HEK293T (cell line): Measurements from ENCODE around the gene RASGEF1B.

Experiments used
- CTCF ChIA-PET: fragments of 350-600 bp; formaldehyde crosslinking; extraction: SDS; loops from one replicate; lab custom pipeline; 2021; ENCODE audit warnings: antibody characterized with exemption, inconsistent platforms; lab: Yijun Ruan, JAX
- POLR2A ChIA-PET: fragments of 350-600 bp; formaldehyde crosslinking; extraction: SDS; loops from one replicate; lab custom pipeline; 2020; ENCODE audit warnings: antibody characterized with exemption, inconsistent platforms; lab: Yijun Ruan, JAX
- DNase-seq: peaks from one replicate; pipeline ENCODE4 v3.0.0; 2012; ENCODE audit warnings: mixed read lengths; ENCODE audit errors: extremely low spot score
- ARNT ChIP-seq: fragments of 450-650 bp; IDR thresholded peaks from 2 replicates; pipeline ENCODE4 v1.6.1; 2017; ENCODE audit warnings: mild to moderate bottlenecking
- BHLHE40 ChIP-seq: fragments of 450-650 bp; IDR thresholded peaks from 2 replicates; pipeline ENCODE4 v1.6.1; 2016; ENCODE audit warnings: mild to moderate bottlenecking, moderate library complexity, borderline replicate concordance
- CTBP1 ChIP-seq: fragments of 450-650 bp; IDR thresholded peaks from 2 replicates; pipeline ENCODE4 v1.6.1; 2016; ENCODE audit warnings: borderline replicate concordance
- ELF4 ChIP-seq: fragments of 450-650 bp; IDR thresholded peaks from 2 replicates; pipeline ENCODE4 v1.6.1; 2017; ENCODE audit warnings: antibody characterized with exemption
- FOXA1 ChIP-seq: fragments of 450-650 bp; IDR thresholded peaks from 2 replicates; pipeline ENCODE4 v1.6.1; 2016; ENCODE audit warnings: mild to moderate bottlenecking
- FOXK2 ChIP-seq: fragments of 450-650 bp; IDR thresholded peaks from 2 replicates; pipeline ENCODE4 v1.6.1; 2016; ENCODE audit warnings: mild to moderate bottlenecking
- FOXM1 ChIP-seq: fragments of 450-650 bp; IDR thresholded peaks from 2 replicates; pipeline ENCODE4 v1.6.1; 2017; ENCODE audit warnings: mild to moderate bottlenecking, borderline replicate concordance
- HDGF ChIP-seq: fragments of 450-650 bp; IDR thresholded peaks from 2 replicates; pipeline ENCODE4 v1.6.1; 2017; ENCODE audit warnings: antibody characterized with exemption, borderline replicate concordance
- L3MBTL2 ChIP-seq: fragments of 450-650 bp; conservative IDR thresholded peaks from 2 replicates; pipeline ENCODE4 v1.6.1; 2016; ENCODE audit warnings: mild to moderate bottlenecking
- LEF1 ChIP-seq: fragments of 450-650 bp; IDR thresholded peaks from 2 replicates; pipeline ENCODE4 v1.6.1; 2017; ENCODE audit warnings: mild to moderate bottlenecking, borderline replicate concordance
- NFRKB ChIP-seq: fragments of 450-650 bp; IDR thresholded peaks from 2 replicates; pipeline ENCODE4 v1.6.1; 2016; ENCODE audit warnings: mild to moderate bottlenecking, moderate library complexity
- SP1 ChIP-seq: fragments of 450-650 bp; IDR thresholded peaks from 2 replicates; pipeline ENCODE4 v1.6.1; 2017
- SUZ12 ChIP-seq: fragments of 450-650 bp; IDR thresholded peaks from 2 replicates; pipeline ENCODE4 v1.6.1; 2016; ENCODE audit warnings: mild to moderate bottlenecking
- TARDBP ChIP-seq: fragments of 450-650 bp; IDR thresholded peaks from 2 replicates; pipeline ENCODE4 v1.6.1; 2016
- ZNF384 ChIP-seq: fragments of 450-650 bp; IDR thresholded peaks from 2 replicates; pipeline ENCODE4 v1.6.1; 2016
- TF ChIP-seq, protein P1 (sequence below): fragments of 450-650 bp; IDR thresholded peaks from 2 replicates; pipeline ENCODE4 v1.6.1; 2016

The RASGEF1B gene

DNA sequence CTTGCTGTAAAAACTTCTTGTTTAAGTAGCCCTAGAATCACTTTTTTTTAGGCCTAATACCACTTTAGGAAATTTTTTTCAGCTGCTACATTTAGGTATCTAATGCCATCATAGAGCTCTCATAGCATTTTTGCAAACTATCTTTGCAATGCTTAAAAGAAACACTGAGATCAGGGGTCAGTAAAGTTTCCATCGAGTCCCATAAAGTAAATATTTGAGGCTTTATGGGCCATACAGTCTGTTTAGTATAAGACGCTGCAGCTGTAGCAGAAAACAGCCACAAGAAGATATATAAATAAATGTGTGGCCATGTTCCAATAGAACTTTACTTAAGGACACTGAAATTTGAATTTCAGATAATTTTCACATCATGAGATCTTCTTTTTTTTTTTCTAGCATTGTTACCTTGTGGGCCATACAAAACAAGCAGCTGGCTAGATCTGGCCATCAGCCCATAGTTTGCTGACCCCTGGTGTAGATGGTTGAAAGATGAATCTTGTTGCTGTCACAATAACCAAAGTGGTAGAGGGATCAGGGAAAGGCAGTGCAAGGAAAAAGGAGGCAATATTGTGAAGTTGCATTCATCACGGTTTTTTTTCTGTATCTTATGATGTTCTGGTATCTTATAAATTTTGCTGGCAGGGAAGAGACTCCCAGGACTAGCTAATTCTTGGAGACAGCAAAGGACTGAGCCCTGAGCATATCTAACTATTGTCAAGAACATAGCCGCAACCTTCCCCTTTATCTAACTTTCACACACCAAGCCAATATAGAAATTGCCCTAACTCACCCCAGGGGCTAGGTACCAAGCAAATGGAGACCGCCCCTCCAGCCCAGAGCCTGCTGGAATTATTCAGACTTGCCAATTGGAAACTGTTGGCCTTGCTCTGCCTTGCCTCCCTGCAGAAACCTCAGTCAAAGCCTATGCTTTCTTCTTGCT, 46.6 kb downstream of the RASGEF1B start:
- DNase-seq, result no peak
- ChIA-PET CTCF (no interaction called here), POLR2A (interaction anchor here (0.6 kb wide), 1 partner anchor 536 kb away, joined by 3 read pairs; no protein-coding TSS in a partner anchor)
- TF ChIP-seq TARDBP (no peak), HDGF (no peak), LEF1 (no peak), NFRKB (no peak), CTBP1 (no peak)

DNA sequence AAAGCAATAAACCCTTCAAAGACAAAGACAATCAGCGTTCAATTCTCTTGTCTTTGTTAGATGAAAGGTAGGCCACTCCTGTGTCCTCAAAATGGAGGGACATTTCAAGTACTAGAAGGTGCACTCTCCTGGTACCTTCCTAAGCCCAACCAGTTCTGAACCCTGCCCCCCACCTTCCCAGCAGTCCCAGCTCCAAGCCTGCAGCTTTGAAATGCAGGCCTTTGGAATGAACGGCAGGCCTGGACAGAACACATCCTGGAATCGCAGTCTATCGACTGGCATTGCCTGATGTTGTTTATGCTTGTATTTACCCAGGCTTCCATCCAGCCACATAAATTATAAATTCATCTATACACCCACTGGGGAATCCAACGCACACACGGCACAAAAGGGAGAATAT, 47.4 kb downstream of the RASGEF1B start:
- no peak for TF ChIP-seq ARNT
- TF ChIP-seq SP1, result no peak
- no peak for TF ChIP-seq LEF1
- no peak for TF ChIP-seq ELF4
- TF ChIP-seq FOXK2, result no peak
- TF ChIP-seq, protein P1, sequence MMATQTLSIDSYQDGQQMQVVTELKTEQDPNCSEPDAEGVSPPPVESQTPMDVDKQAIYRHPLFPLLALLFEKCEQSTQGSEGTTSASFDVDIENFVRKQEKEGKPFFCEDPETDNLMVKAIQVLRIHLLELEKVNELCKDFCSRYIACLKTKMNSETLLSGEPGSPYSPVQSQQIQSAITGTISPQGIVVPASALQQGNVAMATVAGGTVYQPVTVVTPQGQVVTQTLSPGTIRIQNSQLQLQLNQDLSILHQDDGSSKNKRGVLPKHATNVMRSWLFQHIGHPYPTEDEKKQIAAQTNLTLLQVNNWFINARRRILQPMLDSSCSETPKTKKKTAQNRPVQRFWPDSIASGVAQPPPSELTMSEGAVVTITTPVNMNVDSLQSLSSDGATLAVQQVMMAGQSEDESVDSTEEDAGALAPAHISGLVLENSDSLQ, result no peak
- no peak for TF ChIP-seq FOXA1
- no peak for TF ChIP-seq BHLHE40
- no peak for TF ChIP-seq CTBP1
- TF ChIP-seq ZNF384, result no peak
- TF ChIP-seq NFRKB, result no peak
- TF ChIP-seq FOXM1, result no peak
- no peak for TF ChIP-seq SUZ12
- no peak for TF ChIP-seq TARDBP
- TF ChIP-seq L3MBTL2, result no peak
- no peak for DNase-seq
- ChIA-PET CTCF (no interaction called here), POLR2A (no interaction called here)

DNA sequence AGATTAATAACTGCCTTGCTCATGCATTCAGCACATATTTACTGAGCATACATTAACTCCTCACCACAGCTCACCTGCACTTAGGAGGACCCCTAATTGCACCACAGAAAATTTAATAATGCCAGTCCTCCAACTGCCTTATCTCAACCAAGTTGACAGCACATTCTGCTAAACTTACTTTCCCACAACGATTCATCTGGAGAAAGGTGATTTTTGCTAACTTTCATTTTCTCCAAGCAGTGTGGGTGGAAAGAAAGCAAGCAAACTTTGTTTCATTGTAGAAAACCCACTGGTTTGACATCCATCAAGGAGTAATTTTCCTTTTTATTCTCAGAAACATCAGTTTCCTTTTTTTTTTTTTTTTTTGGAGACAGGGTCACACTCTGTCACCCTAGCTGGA, 49.1 kb downstream of the RASGEF1B start:
- ChIA-PET CTCF (no interaction called here), POLR2A (no interaction called here)
- TF ChIP-seq ZNF384 (no peak), LEF1 (no peak), NFRKB (no peak), CTBP1 (no peak), FOXA1 (no peak), FOXM1 (no peak), FOXK2 (no peak), L3MBTL2 (no peak), SUZ12 (no peak), ELF4 (no peak), ARNT (no peak), BHLHE40 (no peak), SP1 (no peak), TARDBP (no peak)
- TF ChIP-seq, protein P1, result no peak
- DNase-seq, result no peak

DNA sequence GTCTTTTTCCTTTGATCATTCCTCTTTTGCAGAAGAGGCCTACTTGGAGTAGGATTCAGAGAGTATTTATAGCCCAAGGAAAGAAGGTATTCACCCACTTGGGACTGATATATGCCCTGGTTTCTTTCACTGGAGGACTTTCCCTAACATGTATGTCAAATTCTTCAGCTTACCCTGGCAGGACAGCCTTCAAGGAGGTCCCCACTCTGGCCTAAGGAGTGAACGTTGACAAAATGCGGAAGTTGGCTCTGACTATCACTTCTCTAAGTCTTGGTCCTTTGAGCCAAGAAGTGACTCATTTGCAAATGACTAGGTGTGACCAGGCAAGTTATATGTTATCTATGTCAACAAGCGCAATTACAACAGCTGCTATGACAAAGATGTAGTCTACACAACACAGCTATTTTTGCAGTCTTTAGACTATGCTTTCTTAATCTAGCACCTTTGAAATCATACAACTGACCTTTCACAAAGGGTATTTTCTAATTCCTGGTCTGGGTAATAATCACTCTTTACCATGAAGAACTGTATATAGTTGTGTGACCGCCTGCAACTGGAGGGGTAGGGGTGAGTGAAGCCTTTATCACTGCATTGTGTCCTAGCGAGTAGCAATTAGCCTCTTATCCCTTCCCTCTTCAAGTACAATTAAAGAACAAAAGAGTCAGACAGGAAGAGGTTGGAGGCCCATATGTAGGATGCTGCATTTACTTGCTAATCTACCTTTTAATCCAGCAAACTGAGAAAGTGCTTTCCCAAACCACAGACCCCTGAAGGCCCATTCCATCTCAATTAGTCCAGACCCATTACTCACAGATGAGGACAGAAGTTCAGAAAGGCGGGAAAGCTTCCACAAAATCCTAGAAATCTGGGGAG, 50.1 kb downstream of the RASGEF1B start:
- CTCF ChIA-PET, result no interaction called here
- TF ChIP-seq NFRKB (no peak), TARDBP (no peak), ELF4 (no peak), FOXK2 (no peak), SP1 (no peak), HDGF (no peak), L3MBTL2 (no peak), FOXA1 (no peak), LEF1 (no peak), BHLHE40 (no peak), FOXM1 (no peak), CTBP1 (no peak), ZNF384 (no peak), ARNT (no peak), SUZ12 (no peak)
- TF ChIP-seq, protein P1, result no peak
- DNase-seq, result no peak
- POLR2A ChIA-PET, result no interaction called here

DNA sequence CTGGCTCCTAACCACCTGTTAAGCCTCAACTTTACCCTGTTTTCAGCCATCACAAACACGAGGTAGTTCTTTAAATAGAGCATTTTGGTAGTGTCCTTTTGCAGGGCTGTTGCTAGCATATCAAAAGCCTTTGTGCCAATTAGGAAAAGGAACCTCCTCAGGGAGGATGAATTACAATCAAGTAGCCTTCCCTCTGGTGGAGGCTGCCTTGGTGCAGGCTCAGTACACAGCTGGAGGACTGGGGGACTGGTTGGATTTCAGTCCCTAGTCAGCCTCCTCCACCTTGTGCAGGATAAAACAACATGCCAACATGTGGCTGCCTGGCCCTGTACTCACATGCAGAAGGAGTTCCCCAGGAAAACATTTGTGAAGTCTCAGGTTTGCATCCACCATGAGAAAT, 53.1 kb downstream of the RASGEF1B start:
- POLR2A ChIA-PET, result no interaction called here
- TF ChIP-seq ARNT (no peak), TARDBP (no peak), HDGF (no peak), CTBP1 (no peak), LEF1 (no peak), FOXK2 (no peak), ELF4 (no peak), BHLHE40 (no peak), NFRKB (no peak), L3MBTL2 (no peak), SUZ12 (no peak), FOXA1 (no peak), ZNF384 (no peak), FOXM1 (no peak), SP1 (no peak)
- TF ChIP-seq, protein P1, result no peak
- no peak for DNase-seq
- CTCF ChIA-PET, result interaction anchor here (0.8 kb wide), 1 partner anchor 35 kb away, joined by 3 read pairs; no protein-coding TSS in a partner anchor
